Stimulated activated CD4-positive, alpha-beta T cell treated with anti-CD3 and anti-CD28 coated beads, Interleukin-15, amount 100 ng/mL, for 1 hour (primary cell): ENCODE data around the gene PDAP1.

ENCODE experiments used
- DNase-seq, 2 donors: peaks; one replicate each; pipeline ENCODE4 v3.0.0-alpha.2; 2020; ENCODE audit warnings: low read depth in 1 of 2, low spot score in 1 of 2

Gene PDAP1

GRCh38 chr7:99428972-99429566, 20.7 kb upstream of the PDAP1 start:
- DNase-seq: no peak

- DNase-seq: no peak
Observed at GRCh38 chr7:99424932-99425730, 16.7 kb upstream of the PDAP1 start.

- DNase-seq: no peak
Observed at GRCh38 chr7:99422625-99423024, 14.2 kb upstream of the PDAP1 start.

- DNase-seq: no peak
Observed at GRCh38 chr7:99422186-99422585, 13.8 kb upstream of the PDAP1 start.

- no peak for DNase-seq
Observed at GRCh38 chr7:99420986-99421385, 12.6 kb upstream of the PDAP1 start.

- no peak for DNase-seq
Observed at GRCh38 chr7:99420213-99420612, 11.8 kb upstream of the PDAP1 start.

- DNase-seq: no peak
Observed at GRCh38 chr7:99419323-99420021, 11.1 kb upstream of the PDAP1 start.

GRCh38 chr7:99418260-99418659, 9.9 kb upstream of the PDAP1 start:
- DNase-seq: no peak

- peak in 1 of 2 donors; percentile 16 for DNase-seq
Observed at GRCh38 chr7:99415513-99416127, 7.2 kb upstream of the PDAP1 start.

- no peak for DNase-seq
Observed at GRCh38 chr7:99410635-99411034, 2.2 kb upstream of the PDAP1 start.

GRCh38 chr7:99409806-99410205, 1.4 kb upstream of the PDAP1 start:
- no peak for DNase-seq

GRCh38 chr7:99409192-99409572, 785 bp upstream of the PDAP1 start:
- DNase-seq: no peak

- peak in 1 of 2 donors; percentile 20 for DNase-seq
Observed at GRCh38 chr7:99407872-99408378, 472 bp downstream of the PDAP1 start.

- no peak for DNase-seq
Observed at GRCh38 chr7:99406557-99406956, 1.8 kb downstream of the PDAP1 start.

- no peak for DNase-seq
Observed at GRCh38 chr7:99404977-99405320, 3.4 kb downstream of the PDAP1 start.

GRCh38 chr7:99404235-99404976, 4.0 kb downstream of the PDAP1 start:
- DNase-seq: no peak

GRCh38 chr7:99403764-99404163, 4.6 kb downstream of the PDAP1 start:
- DNase-seq: no peak

- DNase-seq: no peak
Observed at GRCh38 chr7:99402854-99403253, 5.5 kb downstream of the PDAP1 start.

GRCh38 chr7:99399597-99399996, 8.8 kb downstream of the PDAP1 start:
- no peak for DNase-seq

- DNase-seq: no peak
Observed at GRCh38 chr7:99398891-99399445, 9.4 kb downstream of the PDAP1 start.
